HepG2 (cell line): ENCODE data around the gene CARD8. TPM values are rescaled to one million over a fixed set of nuclear protein-coding genes. Genes with fewer than 3 reads are reported as not detected.

ENCODE experiments used
- HDAC2 ChIP-seq: sonication (generic); formaldehyde crosslinking; IDR thresholded peaks from 2 replicates; pipeline ENCODE4 v1.4.0; 2020; ENCODE audit warnings: missing genetic modification reagents
- MTA1 ChIP-seq: sonication (generic); formaldehyde crosslinking; IDR thresholded peaks from 2 replicates; pipeline ENCODE4 v1.4.0; 2020; ENCODE audit warnings: missing genetic modification reagents, mild to moderate bottlenecking, borderline replicate concordance
- NFE2 ChIP-seq: sonication (generic); formaldehyde crosslinking; IDR thresholded peaks from 2 replicates; pipeline ENCODE4 v1.4.0; 2020; ENCODE audit warnings: missing genetic modification reagents
- SYNCRIP ChIP-seq: fragments of 200-400 bp; formaldehyde crosslinking; IDR thresholded peaks from 2 replicates; pipeline ENCODE4 v1.6.1; 2018; ENCODE audit warnings: mild to moderate bottlenecking, low read depth, low read length; ENCODE audit not compliant: insufficient read depth
- YEATS4 ChIP-seq: sonication (generic); formaldehyde crosslinking; IDR thresholded peaks from 2 replicates; pipeline ENCODE4 v1.4.0; 2020; ENCODE audit warnings: missing genetic modification reagents, borderline replicate concordance
- ZNF205 ChIP-seq: IDR thresholded peaks from 2 replicates; pipeline ENCODE4 v1.6.1; 2018; ENCODE audit warnings: missing biosample characterization, missing genetic modification reagents
- ZNF543 ChIP-seq: sonication (generic); formaldehyde crosslinking; IDR thresholded peaks from 2 replicates; pipeline ENCODE4 v1.4.0; 2020; ENCODE audit warnings: mild to moderate bottlenecking, missing genetic modification reagents
- polyA plus RNA-seq, 8 experiments: library from polyadenylated mRNA; depleted of rRNA in 3 of 8; stranded (reverse) in 7 of 8; unstranded in 1 of 8; fragments of >200 nt; fragmentation: Illumina TruSeq in 4 of 8; extraction: Trizol in 4 of 8; gene quantifications; 2 replicates each; pipeline versions ENCODE4 v1.2.1 to v1.2.3, GENCODE V29; 2011 to 2016; ENCODE audit warnings: low read depth in 4 of 8, missing spikeins in 1 of 8, mixed read lengths in 1 of 8; ENCODE audit not compliant: insufficient read depth in 1 of 8
- total RNA-seq, 5 experiments: library from RNA; depleted of rRNA; stranded (reverse); fragments of >200 nt; fragmentation: Illumina TruSeq; extraction: Trizol; gene quantifications; 2 replicates each; pipeline ENCODE4 v1.2.3, GENCODE V29; 2016; ENCODE audit warnings: low read depth in 1 of 5
- TF ChIP-seq, protein P1 (sequence below): sonication (generic); formaldehyde crosslinking; IDR thresholded peaks from 2 replicates; pipeline ENCODE4; 2020; ENCODE audit warnings: missing genetic modification reagents, mild to moderate bottlenecking, borderline replicate concordance
- TF ChIP-seq, protein P2 (sequence below): sonication (generic); formaldehyde crosslinking; conservative IDR thresholded peaks from 2 replicates; pipeline ENCODE4 v1.4.0; 2020; ENCODE audit warnings: mild to moderate bottlenecking, missing genetic modification reagents, moderate library complexity
- TF ChIP-seq, protein P3 (sequence below): sonication (generic); formaldehyde crosslinking; IDR thresholded peaks from 2 replicates; pipeline ENCODE4 v1.4.0; 2020; ENCODE audit warnings: missing genetic modification reagents, borderline replicate concordance
- TF ChIP-seq, protein P4 (sequence below): sonication (generic); formaldehyde crosslinking; IDR thresholded peaks from 2 replicates; pipeline ENCODE4 v1.4.0; 2020; ENCODE audit warnings: missing genetic modification reagents
- TF ChIP-seq, protein P5 (sequence below): sonication (generic); formaldehyde crosslinking; IDR thresholded peaks from 2 replicates; pipeline ENCODE4 v1.5.0; 2020; ENCODE audit warnings: mild to moderate bottlenecking, missing genetic modification reagents

CARD8 gene
- total and polyA plus RNA-seq, 2 of the 13 experiments (the other 11 are each of a cell fraction or from before 2014, with no cell fraction given), result 15.0 to 19.2 TPM

DNA sequence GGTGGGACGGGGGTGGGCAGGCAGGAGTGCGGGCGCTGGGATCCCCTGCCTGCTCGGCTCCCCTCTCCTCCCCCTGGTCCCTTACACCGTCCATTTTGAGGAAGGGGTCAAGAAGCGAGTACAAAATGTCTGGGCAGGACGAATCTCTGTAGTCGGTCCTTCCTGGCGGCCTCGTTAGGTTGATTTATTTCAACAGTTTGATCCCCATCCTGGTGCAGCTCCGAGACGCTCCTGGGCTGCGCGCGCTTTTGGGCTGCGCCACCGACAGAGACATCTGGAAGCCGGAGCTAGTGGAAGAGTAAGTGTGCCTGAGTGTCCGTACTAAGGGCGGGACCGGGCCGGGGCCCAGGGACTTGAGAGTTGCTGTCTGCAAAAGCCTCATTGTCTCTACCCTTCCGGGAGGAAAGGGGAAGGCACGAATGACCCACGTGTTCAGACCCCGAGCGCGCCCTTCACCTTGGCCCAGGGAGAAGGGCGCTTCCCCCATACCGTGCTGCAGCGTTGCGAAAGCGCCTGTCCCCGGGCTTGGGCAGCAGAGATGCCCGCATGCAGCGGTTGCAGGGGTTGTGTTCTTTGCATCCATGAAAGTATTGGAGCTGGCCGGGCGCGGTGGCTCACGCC, 15.9 kb upstream of the CARD8 start (continued):
- TF ChIP-seq, protein P1, sequence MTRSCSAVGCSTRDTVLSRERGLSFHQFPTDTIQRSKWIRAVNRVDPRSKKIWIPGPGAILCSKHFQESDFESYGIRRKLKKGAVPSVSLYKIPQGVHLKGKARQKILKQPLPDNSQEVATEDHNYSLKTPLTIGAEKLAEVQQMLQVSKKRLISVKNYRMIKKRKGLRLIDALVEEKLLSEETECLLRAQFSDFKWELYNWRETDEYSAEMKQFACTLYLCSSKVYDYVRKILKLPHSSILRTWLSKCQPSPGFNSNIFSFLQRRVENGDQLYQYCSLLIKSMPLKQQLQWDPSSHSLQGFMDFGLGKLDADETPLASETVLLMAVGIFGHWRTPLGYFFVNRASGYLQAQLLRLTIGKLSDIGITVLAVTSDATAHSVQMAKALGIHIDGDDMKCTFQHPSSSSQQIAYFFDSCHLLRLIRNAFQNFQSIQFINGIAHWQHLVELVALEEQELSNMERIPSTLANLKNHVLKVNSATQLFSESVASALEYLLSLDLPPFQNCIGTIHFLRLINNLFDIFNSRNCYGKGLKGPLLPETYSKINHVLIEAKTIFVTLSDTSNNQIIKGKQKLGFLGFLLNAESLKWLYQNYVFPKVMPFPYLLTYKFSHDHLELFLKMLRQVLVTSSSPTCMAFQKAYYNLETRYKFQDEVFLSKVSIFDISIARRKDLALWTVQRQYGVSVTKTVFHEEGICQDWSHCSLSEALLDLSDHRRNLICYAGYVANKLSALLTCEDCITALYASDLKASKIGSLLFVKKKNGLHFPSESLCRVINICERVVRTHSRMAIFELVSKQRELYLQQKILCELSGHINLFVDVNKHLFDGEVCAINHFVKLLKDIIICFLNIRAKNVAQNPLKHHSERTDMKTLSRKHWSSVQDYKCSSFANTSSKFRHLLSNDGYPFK (CRISPR knock-in tag), result peak; percentile 92
- TF ChIP-seq, protein P2, sequence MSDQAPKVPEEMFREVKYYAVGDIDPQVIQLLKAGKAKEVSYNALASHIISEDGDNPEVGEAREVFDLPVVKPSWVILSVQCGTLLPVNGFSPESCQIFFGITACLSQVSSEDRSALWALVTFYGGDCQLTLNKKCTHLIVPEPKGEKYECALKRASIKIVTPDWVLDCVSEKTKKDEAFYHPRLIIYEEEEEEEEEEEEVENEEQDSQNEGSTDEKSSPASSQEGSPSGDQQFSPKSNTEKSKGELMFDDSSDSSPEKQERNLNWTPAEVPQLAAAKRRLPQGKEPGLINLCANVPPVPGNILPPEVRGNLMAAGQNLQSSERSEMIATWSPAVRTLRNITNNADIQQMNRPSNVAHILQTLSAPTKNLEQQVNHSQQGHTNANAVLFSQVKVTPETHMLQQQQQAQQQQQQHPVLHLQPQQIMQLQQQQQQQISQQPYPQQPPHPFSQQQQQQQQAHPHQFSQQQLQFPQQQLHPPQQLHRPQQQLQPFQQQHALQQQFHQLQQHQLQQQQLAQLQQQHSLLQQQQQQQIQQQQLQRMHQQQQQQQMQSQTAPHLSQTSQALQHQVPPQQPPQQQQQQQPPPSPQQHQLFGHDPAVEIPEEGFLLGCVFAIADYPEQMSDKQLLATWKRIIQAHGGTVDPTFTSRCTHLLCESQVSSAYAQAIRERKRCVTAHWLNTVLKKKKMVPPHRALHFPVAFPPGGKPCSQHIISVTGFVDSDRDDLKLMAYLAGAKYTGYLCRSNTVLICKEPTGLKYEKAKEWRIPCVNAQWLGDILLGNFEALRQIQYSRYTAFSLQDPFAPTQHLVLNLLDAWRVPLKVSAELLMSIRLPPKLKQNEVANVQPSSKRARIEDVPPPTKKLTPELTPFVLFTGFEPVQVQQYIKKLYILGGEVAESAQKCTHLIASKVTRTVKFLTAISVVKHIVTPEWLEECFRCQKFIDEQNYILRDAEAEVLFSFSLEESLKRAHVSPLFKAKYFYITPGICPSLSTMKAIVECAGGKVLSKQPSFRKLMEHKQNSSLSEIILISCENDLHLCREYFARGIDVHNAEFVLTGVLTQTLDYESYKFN (CRISPR knock-in tag), result 0 out of 2 replicates have a peak, but pooled peaks have one; percentile 23
- TF ChIP-seq, protein P3, sequence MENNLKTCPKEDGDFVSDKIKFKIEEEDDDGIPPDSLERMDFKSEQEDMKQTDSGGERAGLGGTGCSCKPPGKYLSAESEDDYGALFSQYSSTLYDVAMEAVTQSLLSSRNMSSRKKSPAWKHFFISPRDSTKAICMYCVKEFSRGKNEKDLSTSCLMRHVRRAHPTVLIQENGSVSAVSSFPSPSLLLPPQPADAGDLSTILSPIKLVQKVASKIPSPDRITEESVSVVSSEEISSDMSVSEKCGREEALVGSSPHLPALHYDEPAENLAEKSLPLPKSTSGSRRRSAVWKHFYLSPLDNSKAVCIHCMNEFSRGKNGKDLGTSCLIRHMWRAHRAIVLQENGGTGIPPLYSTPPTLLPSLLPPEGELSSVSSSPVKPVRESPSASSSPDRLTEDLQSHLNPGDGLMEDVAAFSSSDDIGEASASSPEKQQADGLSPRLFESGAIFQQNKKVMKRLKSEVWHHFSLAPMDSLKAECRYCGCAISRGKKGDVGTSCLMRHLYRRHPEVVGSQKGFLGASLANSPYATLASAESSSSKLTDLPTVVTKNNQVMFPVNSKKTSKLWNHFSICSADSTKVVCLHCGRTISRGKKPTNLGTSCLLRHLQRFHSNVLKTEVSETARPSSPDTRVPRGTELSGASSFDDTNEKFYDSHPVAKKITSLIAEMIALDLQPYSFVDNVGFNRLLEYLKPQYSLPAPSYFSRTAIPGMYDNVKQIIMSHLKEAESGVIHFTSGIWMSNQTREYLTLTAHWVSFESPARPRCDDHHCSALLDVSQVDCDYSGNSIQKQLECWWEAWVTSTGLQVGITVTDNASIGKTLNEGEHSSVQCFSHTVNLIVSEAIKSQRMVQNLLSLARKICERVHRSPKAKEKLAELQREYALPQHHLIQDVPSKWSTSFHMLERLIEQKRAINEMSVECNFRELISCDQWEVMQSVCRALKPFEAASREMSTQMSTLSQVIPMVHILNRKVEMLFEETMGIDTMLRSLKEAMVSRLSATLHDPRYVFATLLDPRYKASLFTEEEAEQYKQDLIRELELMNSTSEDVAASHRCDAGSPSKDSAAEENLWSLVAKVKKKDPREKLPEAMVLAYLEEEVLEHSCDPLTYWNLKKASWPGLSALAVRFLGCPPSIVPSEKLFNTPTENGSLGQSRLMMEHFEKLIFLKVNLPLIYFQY, result no peak; the same call in 1 of the 2 replicates
- TF ChIP-seq, protein P4, sequence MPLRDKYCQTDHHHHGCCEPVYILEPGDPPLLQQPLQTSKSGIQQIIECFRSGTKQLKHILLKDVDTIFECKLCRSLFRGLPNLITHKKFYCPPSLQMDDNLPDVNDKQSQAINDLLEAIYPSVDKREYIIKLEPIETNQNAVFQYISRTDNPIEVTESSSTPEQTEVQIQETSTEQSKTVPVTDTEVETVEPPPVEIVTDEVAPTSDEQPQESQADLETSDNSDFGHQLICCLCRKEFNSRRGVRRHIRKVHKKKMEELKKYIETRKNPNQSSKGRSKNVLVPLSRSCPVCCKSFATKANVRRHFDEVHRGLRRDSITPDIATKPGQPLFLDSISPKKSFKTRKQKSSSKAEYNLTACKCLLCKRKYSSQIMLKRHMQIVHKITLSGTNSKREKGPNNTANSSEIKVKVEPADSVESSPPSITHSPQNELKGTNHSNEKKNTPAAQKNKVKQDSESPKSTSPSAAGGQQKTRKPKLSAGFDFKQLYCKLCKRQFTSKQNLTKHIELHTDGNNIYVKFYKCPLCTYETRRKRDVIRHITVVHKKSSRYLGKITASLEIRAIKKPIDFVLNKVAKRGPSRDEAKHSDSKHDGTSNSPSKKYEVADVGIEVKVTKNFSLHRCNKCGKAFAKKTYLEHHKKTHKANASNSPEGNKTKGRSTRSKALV (CRISPR knock-in tag), result peak; percentile 98
- TF ChIP-seq SYNCRIP (no peak), NFE2 (CRISPR knock-in tag) (no peak), YEATS4 (peak; percentile 64; the same call in 1 of the 2 replicates), ZNF205 (CRISPR knock-in tag) (peak; percentile 59; the same call in 1 of the 2 replicates), MTA1 (CRISPR knock-in tag) (peak; percentile 35; the same call in 1 of the 2 replicates), HDAC2 (CRISPR knock-in tag) (peak; percentile 39; the same call in 1 of the 2 replicates), ZNF543 (0 out of 2 replicates have a peak, but pooled peaks have one; percentile 44)
- TF ChIP-seq, protein P5, sequence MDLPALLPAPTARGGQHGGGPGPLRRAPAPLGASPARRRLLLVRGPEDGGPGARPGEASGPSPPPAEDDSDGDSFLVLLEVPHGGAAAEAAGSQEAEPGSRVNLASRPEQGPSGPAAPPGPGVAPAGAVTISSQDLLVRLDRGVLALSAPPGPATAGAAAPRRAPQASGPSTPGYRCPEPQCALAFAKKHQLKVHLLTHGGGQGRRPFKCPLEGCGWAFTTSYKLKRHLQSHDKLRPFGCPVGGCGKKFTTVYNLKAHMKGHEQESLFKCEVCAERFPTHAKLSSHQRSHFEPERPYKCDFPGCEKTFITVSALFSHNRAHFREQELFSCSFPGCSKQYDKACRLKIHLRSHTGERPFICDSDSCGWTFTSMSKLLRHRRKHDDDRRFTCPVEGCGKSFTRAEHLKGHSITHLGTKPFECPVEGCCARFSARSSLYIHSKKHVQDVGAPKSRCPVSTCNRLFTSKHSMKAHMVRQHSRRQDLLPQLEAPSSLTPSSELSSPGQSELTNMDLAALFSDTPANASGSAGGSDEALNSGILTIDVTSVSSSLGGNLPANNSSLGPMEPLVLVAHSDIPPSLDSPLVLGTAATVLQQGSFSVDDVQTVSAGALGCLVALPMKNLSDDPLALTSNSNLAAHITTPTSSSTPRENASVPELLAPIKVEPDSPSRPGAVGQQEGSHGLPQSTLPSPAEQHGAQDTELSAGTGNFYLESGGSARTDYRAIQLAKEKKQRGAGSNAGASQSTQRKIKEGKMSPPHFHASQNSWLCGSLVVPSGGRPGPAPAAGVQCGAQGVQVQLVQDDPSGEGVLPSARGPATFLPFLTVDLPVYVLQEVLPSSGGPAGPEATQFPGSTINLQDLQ (CRISPR knock-in tag), result 0 out of 2 replicates have a peak, but pooled peaks have one; percentile 17
